ENCODE results near the gene DENND4A.

Gene DENND4A

GRCh38 chr15:65650312-65651041 lies 141.6 kb downstream of the DENND4A start:
- no peaks in the 10 kb centered on the region for H3K4me1 ChIP-seq (ENCODE audit: control insufficient read depth, insufficient read depth, low read length)
- no peaks in the 10 kb centered on the region for H3K36me3 ChIP-seq (ENCODE audit: control insufficient read depth, insufficient read depth, low read length)
- no peaks in the 10 kb centered on the region for H3K27me3 ChIP-seq (ENCODE audit: control insufficient read depth, insufficient read depth, low read length)
- no peak overlapping the region for H3K9ac ChIP-seq (ENCODE audit: low read length)
- no peak overlapping the region for H3K4me3 ChIP-seq (ENCODE audit: low read length)
- H3K9me3 ChIP-seq (ENCODE audit: control insufficient read depth, low read length): no peaks in the 10 kb centered on the region

- H3K4me3 ChIP-seq (ENCODE audit: low read length): no peak overlapping the region
- H3K27me3 ChIP-seq (ENCODE audit: control insufficient read depth, insufficient read depth, low read length): no peaks in the 10 kb centered on the region
- H3K36me3 ChIP-seq (ENCODE audit: control insufficient read depth, insufficient read depth, low read length): no peaks in the 10 kb centered on the region
- H3K9me3 ChIP-seq (ENCODE audit: control insufficient read depth, low read length): no peaks in the 10 kb centered on the region
- no peak overlapping the region for H3K9ac ChIP-seq (ENCODE audit: low read length)
- peaks cover 8% of the 10 kb centered on the region for H3K4me1 ChIP-seq (ENCODE audit: control insufficient read depth, insufficient read depth, low read length)
These were observed 145.6 kb downstream of the DENND4A start for GRCh38 chr15:65646486-65646885.

- H3K27me3 ChIP-seq (ENCODE audit: control insufficient read depth, insufficient read depth, low read length): no peaks in the 10 kb centered on the region
- H3K36me3 ChIP-seq (ENCODE audit: control insufficient read depth, insufficient read depth, low read length): no peaks in the 10 kb centered on the region
- H3K9me3 ChIP-seq (ENCODE audit: control insufficient read depth, low read length): no peaks in the 10 kb centered on the region
- no peak overlapping the region for H3K9ac ChIP-seq (ENCODE audit: low read length)
- peaks cover 8% of the 10 kb centered on the region for H3K4me1 ChIP-seq (ENCODE audit: control insufficient read depth, insufficient read depth, low read length)
- H3K4me3 ChIP-seq (ENCODE audit: low read length): no peak overlapping the region
These were observed 146.7 kb downstream of the DENND4A start for GRCh38 chr15:65645392-65645791.

- Histone ChIP-seq H3K27me3 (ENCODE audit: control insufficient read depth, insufficient read depth, low read length) (no peaks in the 10 kb centered on the region), H3K4me1 (ENCODE audit: control insufficient read depth, insufficient read depth, low read length) (peaks cover 8% of the 10 kb centered on the region), H3K36me3 (ENCODE audit: control insufficient read depth, insufficient read depth, low read length) (no peaks in the 10 kb centered on the region), H3K9me3 (ENCODE audit: control insufficient read depth, low read length) (no peaks in the 10 kb centered on the region), H3K9ac (ENCODE audit: low read length) (no peak overlapping the region), H3K4me3 (ENCODE audit: low read length) (no peak overlapping the region)
These were observed 147.8 kb downstream of the DENND4A start for GRCh38 chr15:65644282-65644681.

GRCh38 chr15:65642594-65642993 lies 149.5 kb downstream of the DENND4A start:
- Histone ChIP-seq H3K36me3 (ENCODE audit: control insufficient read depth, insufficient read depth, low read length) (no peaks in the 10 kb centered on the region), H3K9ac (ENCODE audit: low read length) (no peak overlapping the region), H3K4me1 (ENCODE audit: control insufficient read depth, insufficient read depth, low read length) (peaks cover 8% of the 10 kb centered on the region), H3K27me3 (ENCODE audit: control insufficient read depth, insufficient read depth, low read length) (no peaks in the 10 kb centered on the region), H3K9me3 (ENCODE audit: control insufficient read depth, low read length) (no peaks in the 10 kb centered on the region), H3K4me3 (ENCODE audit: low read length) (no peak overlapping the region)

- Histone ChIP-seq H3K27me3 (ENCODE audit: control insufficient read depth, insufficient read depth, low read length) (no peaks in the 10 kb centered on the region), H3K9me3 (ENCODE audit: control insufficient read depth, low read length) (no peaks in the 10 kb centered on the region), H3K4me1 (ENCODE audit: control insufficient read depth, insufficient read depth, low read length) (peaks cover 8% of the 10 kb centered on the region), H3K9ac (ENCODE audit: low read length) (no peak overlapping the region), H3K36me3 (ENCODE audit: control insufficient read depth, insufficient read depth, low read length) (no peaks in the 10 kb centered on the region), H3K4me3 (ENCODE audit: low read length) (no peak overlapping the region)
These were observed 150.2 kb downstream of the DENND4A start for GRCh38 chr15:65641768-65642475.

GRCh38 chr15:65639509-65639908 lies 152.6 kb downstream of the DENND4A start:
- Histone ChIP-seq H3K27me3 (ENCODE audit: control insufficient read depth, insufficient read depth, low read length) (no peaks in the 10 kb centered on the region), H3K36me3 (ENCODE audit: control insufficient read depth, insufficient read depth, low read length) (no peaks in the 10 kb centered on the region), H3K4me1 (ENCODE audit: control insufficient read depth, insufficient read depth, low read length) (peaks cover 8% of the 10 kb centered on the region), H3K9ac (ENCODE audit: low read length) (no peak overlapping the region), H3K4me3 (ENCODE audit: low read length) (no peak overlapping the region), H3K9me3 (ENCODE audit: control insufficient read depth, low read length) (no peaks in the 10 kb centered on the region)

GRCh38 chr15:65638681-65639089 lies 153.4 kb downstream of the DENND4A start:
- H3K9ac ChIP-seq (ENCODE audit: low read length): no peak overlapping the region
- H3K4me3 ChIP-seq (ENCODE audit: low read length): no peak overlapping the region
- H3K36me3 ChIP-seq (ENCODE audit: control insufficient read depth, insufficient read depth, low read length): no peaks in the 10 kb centered on the region
- peaks cover 12% of the 10 kb centered on the region for H3K4me1 ChIP-seq (ENCODE audit: control insufficient read depth, insufficient read depth, low read length)
- H3K27me3 ChIP-seq (ENCODE audit: control insufficient read depth, insufficient read depth, low read length): no peaks in the 10 kb centered on the region
- no peaks in the 10 kb centered on the region for H3K9me3 ChIP-seq (ENCODE audit: control insufficient read depth, low read length)

- Histone ChIP-seq H3K4me1 (ENCODE audit: control insufficient read depth, insufficient read depth, low read length) (peaks cover 12% of the 10 kb centered on the region), H3K4me3 (ENCODE audit: low read length) (no peak overlapping the region), H3K27me3 (ENCODE audit: control insufficient read depth, insufficient read depth, low read length) (no peaks in the 10 kb centered on the region), H3K36me3 (ENCODE audit: control insufficient read depth, insufficient read depth, low read length) (no peaks in the 10 kb centered on the region), H3K9ac (ENCODE audit: low read length) (no peak overlapping the region), H3K9me3 (ENCODE audit: control insufficient read depth, low read length) (no peaks in the 10 kb centered on the region)
These were observed 154.0 kb downstream of the DENND4A start for GRCh38 chr15:65638109-65638508.

GRCh38 chr15:65634356-65634755 lies 157.7 kb downstream of the DENND4A start:
- H3K27me3 ChIP-seq (ENCODE audit: control insufficient read depth, insufficient read depth, low read length): no peaks in the 10 kb centered on the region
- no peak overlapping the region for H3K4me3 ChIP-seq (ENCODE audit: low read length)
- H3K9me3 ChIP-seq (ENCODE audit: control insufficient read depth, low read length): no peaks in the 10 kb centered on the region
- H3K4me1 ChIP-seq (ENCODE audit: control insufficient read depth, insufficient read depth, low read length): peaks cover 4% of the 10 kb centered on the region
- no peak overlapping the region for H3K9ac ChIP-seq (ENCODE audit: low read length)
- no peaks in the 10 kb centered on the region for H3K36me3 ChIP-seq (ENCODE audit: control insufficient read depth, insufficient read depth, low read length)

- H3K27me3 ChIP-seq (ENCODE audit: control insufficient read depth, insufficient read depth, low read length): no peaks in the 10 kb centered on the region
- no peaks in the 10 kb centered on the region for H3K36me3 ChIP-seq (ENCODE audit: control insufficient read depth, insufficient read depth, low read length)
- no peaks in the 10 kb centered on the region for H3K9me3 ChIP-seq (ENCODE audit: control insufficient read depth, low read length)
- peaks cover 4% of the 10 kb centered on the region for H3K4me1 ChIP-seq (ENCODE audit: control insufficient read depth, insufficient read depth, low read length)
- H3K4me3 ChIP-seq (ENCODE audit: low read length): no peak overlapping the region
- no peak overlapping the region for H3K9ac ChIP-seq (ENCODE audit: low read length)
These were observed 158.3 kb downstream of the DENND4A start for GRCh38 chr15:65633752-65634151.

GRCh38 chr15:65632780-65633375 lies 159.2 kb downstream of the DENND4A start:
- H3K27me3 ChIP-seq (ENCODE audit: control insufficient read depth, insufficient read depth, low read length): no peaks in the 10 kb centered on the region
- H3K4me1 ChIP-seq (ENCODE audit: control insufficient read depth, insufficient read depth, low read length): peaks cover 4% of the 10 kb centered on the region
- no peaks in the 10 kb centered on the region for H3K9me3 ChIP-seq (ENCODE audit: control insufficient read depth, low read length)
- no peaks in the 10 kb centered on the region for H3K36me3 ChIP-seq (ENCODE audit: control insufficient read depth, insufficient read depth, low read length)
- H3K4me3 ChIP-seq (ENCODE audit: low read length): no peak overlapping the region
- no peak overlapping the region for H3K9ac ChIP-seq (ENCODE audit: low read length)

Data from mucosa of stomach (tissue), 1 donor.